H9 (cell line): ENCODE results near the gene SH3TC1. TPM values are rescaled to one million over a fixed set of nuclear protein-coding genes. Genes with fewer than 3 reads are reported as not detected.

Experiments used
- DNase-seq: peaks from one replicate; pipeline ENCODE4 v3.0.0-alpha.2; 2017
- H2AFZ ChIP-seq: one replicate; pipeline ENCODE4 v1.6.1; 2013; ENCODE audit warnings: mild to moderate bottlenecking, low read length, control low read depth, moderate library complexity
- H2AK5ac ChIP-seq: 2 replicates; pipeline ENCODE4 v1.6.1; 2013; ENCODE audit warnings: low read length, control low read depth, mixed read lengths; ENCODE audit not compliant: insufficient read length
- H2BK120ac ChIP-seq: one replicate; pipeline ENCODE4 v1.6.1; 2013; ENCODE audit warnings: low read depth, mild to moderate bottlenecking, low read length, control low read depth, inconsistent platforms; ENCODE audit not compliant: poor library complexity, severe bottlenecking
- H2BK12ac ChIP-seq: 2 replicates; pipeline ENCODE4 v1.6.1; 2013; ENCODE audit warnings: low read length, control low read depth, mixed read lengths, low read depth; ENCODE audit not compliant: insufficient read length
- H2BK15ac ChIP-seq: 2 replicates; pipeline ENCODE4 v1.6.1; 2013; ENCODE audit warnings: low read depth, low read length, control low read depth
- H2BK20ac ChIP-seq: one replicate; pipeline ENCODE4 v1.6.1; 2013; ENCODE audit warnings: low read depth, mild to moderate bottlenecking, low read length, control low read depth, inconsistent platforms; ENCODE audit not compliant: poor library complexity, severe bottlenecking
- H2BK5ac ChIP-seq: 2 replicates; pipeline ENCODE4 v1.6.1; 2013; ENCODE audit warnings: low read length, control low read depth, mixed read lengths; ENCODE audit not compliant: insufficient read length
- H3K14ac ChIP-seq: 2 replicates; pipeline ENCODE4 v1.6.1; 2013; ENCODE audit warnings: low read length, control low read depth; ENCODE audit not compliant: insufficient read depth
- H3K18ac ChIP-seq: 2 replicates; pipeline ENCODE4 v1.6.1; 2013; ENCODE audit warnings: low read depth, mild to moderate bottlenecking, mixed read lengths, low read length, control low read depth; ENCODE audit not compliant: insufficient read length
- H3K23ac ChIP-seq: 2 replicates; pipeline ENCODE4 v1.6.1; 2013; ENCODE audit warnings: low read length, control low read depth, mixed read lengths, low read depth; ENCODE audit not compliant: insufficient read length
- H3K23me2 ChIP-seq: 2 replicates; pipeline ENCODE4 v1.6.1; 2013; ENCODE audit warnings: low read depth, mild to moderate bottlenecking, mixed read lengths, low read length, control low read depth; ENCODE audit not compliant: insufficient read length, poor library complexity, severe bottlenecking
- H3K27ac ChIP-seq: 2 replicates; pipeline ENCODE4 v1.5.1; 2013; ENCODE audit warnings: low read length, control low read depth, mixed read lengths, low read depth; ENCODE audit not compliant: insufficient read length
- H3K27me3 ChIP-seq: 2 replicates; pipeline ENCODE4 v1.6.1; 2013; ENCODE audit warnings: low read length, control low read depth, inconsistent platforms; ENCODE audit not compliant: insufficient read depth
- H3K4ac ChIP-seq: 2 replicates; pipeline ENCODE4 v1.6.1; 2013; ENCODE audit warnings: low read depth, mild to moderate bottlenecking, control low read depth, inconsistent platforms, low read length, moderate library complexity
- H3K4me1 ChIP-seq: 2 replicates; pipeline ENCODE4 v1.6.1; 2013; ENCODE audit warnings: low read length, control low read depth, inconsistent platforms; ENCODE audit not compliant: insufficient read depth
- H3K4me2 ChIP-seq: 2 replicates; pipeline ENCODE4 v1.6.1; 2013; ENCODE audit warnings: low read length, control low read depth, mixed read lengths; ENCODE audit not compliant: insufficient read length, insufficient read depth
- H3K56ac ChIP-seq: 2 replicates; pipeline ENCODE4 v1.6.1; 2013; ENCODE audit warnings: low read depth, mild to moderate bottlenecking, mixed read lengths, low read length, control low read depth; ENCODE audit not compliant: insufficient read length
- H3K79me1 ChIP-seq: 2 replicates; pipeline ENCODE4 v1.6.1; 2013; ENCODE audit warnings: low read depth, mild to moderate bottlenecking, moderate library complexity, low read length, control low read depth, inconsistent platforms; ENCODE audit not compliant: insufficient read depth, poor library complexity, severe bottlenecking
- H3K79me2 ChIP-seq: 2 replicates; pipeline ENCODE4 v1.6.1; 2013; ENCODE audit warnings: low read length, control low read depth, inconsistent platforms; ENCODE audit not compliant: insufficient read depth
- H3K9ac ChIP-seq: 2 replicates; pipeline ENCODE4 v1.6.1; 2013; ENCODE audit warnings: low read length, control low read depth, mixed read lengths; ENCODE audit not compliant: insufficient read length; ENCODE audit errors: extremely low read depth
- H3K9me3 ChIP-seq: one replicate; pipeline ENCODE4 v1.6.1; 2013; ENCODE audit warnings: low read depth, low read length, inconsistent platforms; ENCODE audit not compliant: control insufficient read depth
- H3T11ph ChIP-seq: one replicate; pipeline ENCODE4 v1.6.1; 2013; ENCODE audit warnings: mild to moderate bottlenecking, low read length, control low read depth, inconsistent platforms
- H4K20me1 ChIP-seq: one replicate; pipeline ENCODE4 v1.6.1; 2013; ENCODE audit not compliant: control insufficient read depth, insufficient read length, insufficient read depth
- H4K5ac ChIP-seq: 2 replicates; pipeline ENCODE4 v1.6.1; 2013; ENCODE audit warnings: low read depth, mild to moderate bottlenecking, mixed read lengths, low read length, control low read depth; ENCODE audit not compliant: insufficient read length
- H4K8ac ChIP-seq: replicated peaks from 2 replicates; pipeline ENCODE4 v1.6.1; 2013; ENCODE audit warnings: low read length, control low read depth, mixed read lengths, low read depth; ENCODE audit not compliant: insufficient read length
- H4K91ac ChIP-seq: 2 replicates; pipeline ENCODE4 v1.6.1; 2013; ENCODE audit warnings: low read depth, mild to moderate bottlenecking, moderate library complexity, mixed read lengths, low read length, control low read depth; ENCODE audit not compliant: insufficient read length
- H3K27ac Mint-ChIP-seq, 3 experiments: 2 replicates in 2 of 3; 3 replicates in 1 of 3; pipeline ENCODE4 v1.8.0; 2020 to 2021; ENCODE audit warnings: mixed read lengths in 3 of 3, mild to moderate bottlenecking in 1 of 3, moderate library complexity in 1 of 3
- H3K27me3 Mint-ChIP-seq: 2 replicates; pipeline ENCODE4 v1.8.0; 2021; ENCODE audit warnings: low read depth, mild to moderate bottlenecking, moderate library complexity, mixed read lengths
- H3K36me3 Mint-ChIP-seq, 3 experiments: 2 replicates in 2 of 3; 3 replicates in 1 of 3; pipeline ENCODE4 v1.8.0; 2020 to 2021; ENCODE audit warnings: low read depth in 3 of 3, mixed read lengths in 3 of 3; ENCODE audit not compliant: insufficient read depth in 1 of 3
- H3K4me1 Mint-ChIP-seq, 2 experiments: 2 replicates each; pipeline ENCODE4 v1.8.0; 2020; ENCODE audit warnings: mixed read lengths in 2 of 2
- H3K4me3 Mint-ChIP-seq, 2 experiments: 2 replicates in 1 of 2; 3 replicates in 1 of 2; pipeline ENCODE4 v1.8.0; 2020 to 2021; ENCODE audit warnings: mild to moderate bottlenecking in 2 of 2, mixed read lengths in 2 of 2, moderate library complexity in 1 of 2
- H3K9me3 Mint-ChIP-seq, 2 experiments: 2 replicates in 1 of 2; 3 replicates in 1 of 2; pipeline ENCODE4 v1.8.0; 2020; ENCODE audit warnings: mild to moderate bottlenecking in 2 of 2, mixed read lengths in 2 of 2, moderate library complexity in 1 of 2
- CTCF ChIP-seq: fragments of 200-600 bp; sonication (generic); conservative IDR thresholded peaks from 3 replicates; pipeline ENCODE4 v1.8.0; 2021; ENCODE audit warnings: antibody characterized with exemption, mild to moderate bottlenecking
- WGBS: extraction: QIAGEN DNeasy Blood & Tissue Kit; methylation state at CpG from one replicate; pipeline ENCODE4 v1.1.7; 2013; ENCODE audit warnings: missing lambda C conversion rate, low lambda C conversion rate, mixed read lengths; ENCODE audit not compliant: insufficient read length; ENCODE audit errors: extremely low coverage; 5-methylcytosine and 5-hydroxymethylcytosine counted together
- total RNA-seq: library from RNA; stranded (reverse); gene quantifications from 2 replicates; pipeline ENCODE4 v1.2.1, GENCODE V29; 2021

Gene SH3TC1
- total RNA-seq, 1 experiment from 2014 or later: 0.74 TPM

GRCh38 chr4:8157944-8158709 lies 41.0 kb upstream of the SH3TC1 start:
- Histone ChIP-seq H3K9ac (no peak overlapping the region), H4K91ac (no peak overlapping the region), H3K23me2 (peaks cover 9% of the 10 kb centered on the region), H4K8ac (no peak overlapping the region), H2AK5ac (no peak overlapping the region), H3K79me1 (no peaks in the 10 kb centered on the region), H3K4me2 (peak overlapping the region; percentile 72), H3K79me2 (no peaks in the 10 kb centered on the region), H3K9me3 (no peaks in the 10 kb centered on the region), H3K18ac (no peak overlapping the region), H3T11ph (no peak overlapping the region), H3K23ac (no peak overlapping the region), H4K5ac (no peak overlapping the region), H2BK12ac (no peak overlapping the region), H2BK120ac (no peak overlapping the region), H3K4me1 (no peaks in the 10 kb centered on the region), H3K27me3 (peaks cover 8% of the 10 kb centered on the region; the same call in 1 of the 2 replicates), H4K20me1 (no peaks in the 10 kb centered on the region), H2BK20ac (no peak overlapping the region), H2BK15ac (no peak overlapping the region), H3K56ac (no peak overlapping the region), H3K14ac (no peak overlapping the region), H2AFZ (no peak overlapping the region), H3K4ac (no peak overlapping the region), H2BK5ac (no peak overlapping the region), H3K27ac (no peak overlapping the region)
- no peak for TF ChIP-seq CTCF
- peak overlapping the region; percentile 53 to 71 for H3K4me3 Mint-ChIP-seq
- H3K4me1 Mint-ChIP-seq: peaks cover 12% of the 10 kb centered on the region in 2 experiments
- H3K9me3 Mint-ChIP-seq: no peaks in the 10 kb centered on the region
- H3K27ac Mint-ChIP-seq: no peak overlapping the region
- no peaks in the 10 kb centered on the region for H3K36me3 Mint-ChIP-seq
- no peak for DNase-seq
- WGBS: no CpG with 5 or more reads among the region's 70 CpGs
- H3K27me3 Mint-ChIP-seq: peaks cover 60% of the 10 kb centered on the region
